ENCODE results near the gene EPHA4. TPM values are rescaled to one million over a fixed set of nuclear protein-coding genes. Genes with fewer than 3 reads are reported as not detected.

The EPHA4 gene
- polyA plus RNA-seq, 1 of the 3 experiments (the other 2 are of a cell fraction), result 0.90 TPM

GRCh38 chr2:221573430-221574230 is 1.5 kb upstream of the EPHA4 start:
- Histone ChIP-seq H2AFZ (ENCODE audit: low read depth) (peak overlapping the region; percentile 80), H3K4me1 (ENCODE audit: control insufficient read depth in 1 of 2, insufficient read depth in 2 of 2, low read depth in 1 of 2, low read length in 1 of 2) (peaks cover 0 to 10% of the 10 kb centered on the region in 2 experiments; a peak in 1 of 4 replicates), H3K9me2 (no peaks in the 10 kb centered on the region), H3K9me3 (no peaks in the 10 kb centered on the region), H3K27me3 (ENCODE audit: insufficient read depth) (peaks cover 58% of the 10 kb centered on the region), H4K20me1 (ENCODE audit: insufficient read depth) (no peaks in the 10 kb centered on the region), H3K36me3 (replicated peaks in 1 of 2; ENCODE audit: control insufficient read depth in 1 of 2, insufficient read depth in 2 of 2, low read length in 1 of 2) (no peaks in the 10 kb centered on the region), H3K4me2 (peak overlapping the region; percentile 93), H3F3A (replicated peaks; ENCODE audit: insufficient read depth) (peaks cover 5% of the 10 kb centered on the region), H3K9ac (no peak overlapping the region), H3K27ac (ENCODE audit: low read depth in 2 of 2, low read length in 1 of 2) (no peak overlapping the region), H3K79me2 (ENCODE audit: insufficient read depth) (no peaks in the 10 kb centered on the region), H3K4me3 (ENCODE audit: low read depth in 2 of 2, low read length in 1 of 2) (peak overlapping the region; percentile 50 to 74)
- ChIA-PET POLR2A (interaction anchor here (0.6 kb wide), 1 partner anchor 969 kb away, joined by 3 read pairs; no protein-coding TSS in a partner anchor), CTCF (interaction anchor here (0.6 to 3.6 kb wide), 27 partner anchors 10 to 1838 kb away, joined by 3 to 26 read pairs (median 4); no protein-coding TSS in a partner anchor)
- TF ChIP-seq RAD21 (IDR thresholded peaks at IDR 0.05; ENCODE audit: low read length) (peak; percentile 87), SMC3 (IDR thresholded peaks at IDR 0.05; ENCODE audit: low read depth, low read length) (peak; percentile 79), CHD2 (IDR thresholded peaks at IDR 0.05; ENCODE audit: low read length, partially characterized antibody) (no peak)
- TF ChIP-seq, protein P1, sequence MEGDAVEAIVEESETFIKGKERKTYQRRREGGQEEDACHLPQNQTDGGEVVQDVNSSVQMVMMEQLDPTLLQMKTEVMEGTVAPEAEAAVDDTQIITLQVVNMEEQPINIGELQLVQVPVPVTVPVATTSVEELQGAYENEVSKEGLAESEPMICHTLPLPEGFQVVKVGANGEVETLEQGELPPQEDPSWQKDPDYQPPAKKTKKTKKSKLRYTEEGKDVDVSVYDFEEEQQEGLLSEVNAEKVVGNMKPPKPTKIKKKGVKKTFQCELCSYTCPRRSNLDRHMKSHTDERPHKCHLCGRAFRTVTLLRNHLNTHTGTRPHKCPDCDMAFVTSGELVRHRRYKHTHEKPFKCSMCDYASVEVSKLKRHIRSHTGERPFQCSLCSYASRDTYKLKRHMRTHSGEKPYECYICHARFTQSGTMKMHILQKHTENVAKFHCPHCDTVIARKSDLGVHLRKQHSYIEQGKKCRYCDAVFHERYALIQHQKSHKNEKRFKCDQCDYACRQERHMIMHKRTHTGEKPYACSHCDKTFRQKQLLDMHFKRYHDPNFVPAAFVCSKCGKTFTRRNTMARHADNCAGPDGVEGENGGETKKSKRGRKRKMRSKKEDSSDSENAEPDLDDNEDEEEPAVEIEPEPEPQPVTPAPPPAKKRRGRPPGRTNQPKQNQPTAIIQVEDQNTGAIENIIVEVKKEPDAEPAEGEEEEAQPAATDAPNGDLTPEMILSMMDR (IDR thresholded peaks at IDR 0.05), result peak; percentile 88
- peak; percentile 91 for DNase-seq
- WGBS (ENCODE audit: low lambda C conversion rate), result 1% methylated on average over 30 of the region's 63 CpGs

- H3K27me3 ChIP-seq (ENCODE audit: insufficient read depth), result peaks cover 55% of the 10 kb centered on the region
- H3K4me1 ChIP-seq (ENCODE audit: control insufficient read depth in 1 of 2, insufficient read depth in 2 of 2, low read depth in 1 of 2, low read length in 1 of 2), result peaks cover 0 to 10% of the 10 kb centered on the region in 2 experiments; a peak in 1 of 4 replicates
- H2AFZ ChIP-seq (ENCODE audit: low read depth), result peak overlapping the region; percentile 80
- POLR2A ChIA-PET, result interaction anchor here (0.6 kb wide), 1 partner anchor 968 kb away, joined by 3 read pairs; no protein-coding TSS in a partner anchor
- H3K79me2 ChIP-seq (ENCODE audit: insufficient read depth), result no peaks in the 10 kb centered on the region
- H3K9me2 ChIP-seq, result no peaks in the 10 kb centered on the region
- no peak for TF ChIP-seq EZH2phosphoT487 (IDR thresholded peaks at IDR 0.05; ENCODE audit: borderline replicate concordance, low read depth)
- TF ChIP-seq GABPA (IDR thresholded peaks at IDR 0.05; ENCODE audit: low read depth), result no peak
- TF ChIP-seq FOXJ3 (CRISPR knock-in tag; IDR thresholded peaks at IDR 0.05), result no peak
- TF ChIP-seq USF1 (IDR thresholded peaks at IDR 0.05; ENCODE audit: borderline replicate concordance, low read depth), result no peak
- TF ChIP-seq JUND (IDR thresholded peaks at IDR 0.05), result no peak
- no peak for TF ChIP-seq TCF12 (IDR thresholded peaks at IDR 0.05)
- TF ChIP-seq RCOR1 (IDR thresholded peaks at IDR 0.05; ENCODE audit: low read length), result no peak
- no peak for TF ChIP-seq MXI1 (IDR thresholded peaks at IDR 0.05; ENCODE audit: low read depth, low read length)
- TF ChIP-seq ZBTB33 (IDR thresholded peaks at IDR 0.05; ENCODE audit: borderline replicate concordance, low read depth), result no peak
- TF ChIP-seq TEAD4 (IDR thresholded peaks at IDR 0.05; ENCODE audit: borderline replicate concordance, insufficient read depth), result no peak
- 6% methylated on average over 13 of the region's 42 CpGs for WGBS (ENCODE audit: low lambda C conversion rate)
- peaks cover 5% of the 10 kb centered on the region for H3F3A ChIP-seq (replicated peaks; ENCODE audit: insufficient read depth)
- H3K36me3 ChIP-seq (replicated peaks in 1 of 2; ENCODE audit: control insufficient read depth in 1 of 2, insufficient read depth in 2 of 2, low read length in 1 of 2), result no peaks in the 10 kb centered on the region
- H3K27ac ChIP-seq (ENCODE audit: low read depth in 2 of 2, low read length in 1 of 2), result no peak overlapping the region
- DNase-seq, result no peak
- H3K4me3 ChIP-seq (ENCODE audit: low read depth in 2 of 2, low read length in 1 of 2), result peak overlapping the region; percentile 50 to 74
- H3K4me2 ChIP-seq, result peak overlapping the region; percentile 93
- no peaks in the 10 kb centered on the region for H4K20me1 ChIP-seq (ENCODE audit: insufficient read depth)
- no peaks in the 10 kb centered on the region for H3K9me3 ChIP-seq
- CTCF ChIA-PET, result interaction anchor here (0.6 to 3.6 kb wide), 25 partner anchors 10 to 1838 kb away, joined by 3 to 26 read pairs (median 5); no protein-coding TSS in a partner anchor
- H3K9ac ChIP-seq, result no peak overlapping the region
Observed at GRCh38 chr2:221572821-221573429, 821 bp upstream of the EPHA4 start.
